DMS114 treated with DMSO at 0.1 percent for 48 hours (cell line): ENCODE data around the gene DIP2C.

ENCODE experiments used
- DNase-seq: peaks from one replicate; lab custom pipeline; 2025; ENCODE audit not compliant: unreplicated experiment; lab: John Stamatoyannopoulos, UW

Gene DIP2C, protein sequence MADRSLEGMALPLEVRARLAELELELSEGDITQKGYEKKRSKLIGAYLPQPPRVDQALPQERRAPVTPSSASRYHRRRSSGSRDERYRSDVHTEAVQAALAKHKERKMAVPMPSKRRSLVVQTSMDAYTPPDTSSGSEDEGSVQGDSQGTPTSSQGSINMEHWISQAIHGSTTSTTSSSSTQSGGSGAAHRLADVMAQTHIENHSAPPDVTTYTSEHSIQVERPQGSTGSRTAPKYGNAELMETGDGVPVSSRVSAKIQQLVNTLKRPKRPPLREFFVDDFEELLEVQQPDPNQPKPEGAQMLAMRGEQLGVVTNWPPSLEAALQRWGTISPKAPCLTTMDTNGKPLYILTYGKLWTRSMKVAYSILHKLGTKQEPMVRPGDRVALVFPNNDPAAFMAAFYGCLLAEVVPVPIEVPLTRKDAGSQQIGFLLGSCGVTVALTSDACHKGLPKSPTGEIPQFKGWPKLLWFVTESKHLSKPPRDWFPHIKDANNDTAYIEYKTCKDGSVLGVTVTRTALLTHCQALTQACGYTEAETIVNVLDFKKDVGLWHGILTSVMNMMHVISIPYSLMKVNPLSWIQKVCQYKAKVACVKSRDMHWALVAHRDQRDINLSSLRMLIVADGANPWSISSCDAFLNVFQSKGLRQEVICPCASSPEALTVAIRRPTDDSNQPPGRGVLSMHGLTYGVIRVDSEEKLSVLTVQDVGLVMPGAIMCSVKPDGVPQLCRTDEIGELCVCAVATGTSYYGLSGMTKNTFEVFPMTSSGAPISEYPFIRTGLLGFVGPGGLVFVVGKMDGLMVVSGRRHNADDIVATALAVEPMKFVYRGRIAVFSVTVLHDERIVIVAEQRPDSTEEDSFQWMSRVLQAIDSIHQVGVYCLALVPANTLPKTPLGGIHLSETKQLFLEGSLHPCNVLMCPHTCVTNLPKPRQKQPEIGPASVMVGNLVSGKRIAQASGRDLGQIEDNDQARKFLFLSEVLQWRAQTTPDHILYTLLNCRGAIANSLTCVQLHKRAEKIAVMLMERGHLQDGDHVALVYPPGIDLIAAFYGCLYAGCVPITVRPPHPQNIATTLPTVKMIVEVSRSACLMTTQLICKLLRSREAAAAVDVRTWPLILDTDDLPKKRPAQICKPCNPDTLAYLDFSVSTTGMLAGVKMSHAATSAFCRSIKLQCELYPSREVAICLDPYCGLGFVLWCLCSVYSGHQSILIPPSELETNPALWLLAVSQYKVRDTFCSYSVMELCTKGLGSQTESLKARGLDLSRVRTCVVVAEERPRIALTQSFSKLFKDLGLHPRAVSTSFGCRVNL (N-terminal part only)

DNA sequence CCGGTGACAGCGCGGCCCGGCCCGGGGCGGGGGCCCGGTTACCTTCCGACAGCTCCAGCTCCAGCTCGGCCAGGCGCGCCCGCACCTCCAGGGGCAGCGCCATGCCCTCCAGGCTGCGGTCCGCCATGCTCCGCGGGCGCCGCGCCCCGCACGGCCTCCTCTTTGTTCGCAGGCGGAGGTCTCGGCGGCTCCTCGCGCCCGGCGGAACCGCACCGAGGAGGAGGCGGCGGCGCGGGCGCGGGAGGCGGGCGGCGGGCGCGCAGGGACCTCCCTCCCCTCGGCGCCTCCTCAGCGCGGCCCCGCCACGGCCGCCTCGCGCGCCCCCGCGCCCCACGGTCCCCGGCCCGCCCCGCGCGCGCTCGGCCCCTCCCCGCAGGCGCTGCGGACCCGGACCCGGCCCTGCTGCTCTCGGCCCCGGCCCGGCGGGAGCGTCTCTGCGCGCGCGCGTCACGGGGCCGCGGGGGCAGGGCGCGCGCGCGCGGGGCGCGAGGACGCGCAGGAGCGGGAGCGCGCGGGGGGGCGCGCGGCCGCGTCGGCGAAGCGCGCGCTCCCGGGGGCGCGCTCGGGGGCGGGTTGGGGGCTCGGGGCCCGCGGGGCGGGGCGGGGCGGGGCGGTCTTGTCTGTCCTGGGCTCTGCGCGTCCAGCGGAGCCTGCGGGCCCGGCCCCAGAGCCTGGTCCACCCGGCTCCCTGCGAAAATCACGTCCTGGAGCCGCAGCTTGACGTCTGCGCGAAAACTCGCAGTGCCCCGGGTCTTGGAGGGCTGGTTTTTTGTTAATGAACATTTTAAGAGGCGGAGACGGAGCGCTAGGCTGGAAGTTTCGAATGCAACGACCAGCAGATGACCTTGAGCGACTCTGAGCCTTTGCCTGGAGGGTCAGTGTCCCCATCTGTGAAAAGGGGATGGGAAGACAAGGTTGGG, at the start of gene DIP2C:
Gene DIP2C (minus strand): TSS at position 217 of the 920 bp plus-strand sequence. CDS start 90 bp downstream, at position 127.
- DNase-seq, result no peak

DNA sequence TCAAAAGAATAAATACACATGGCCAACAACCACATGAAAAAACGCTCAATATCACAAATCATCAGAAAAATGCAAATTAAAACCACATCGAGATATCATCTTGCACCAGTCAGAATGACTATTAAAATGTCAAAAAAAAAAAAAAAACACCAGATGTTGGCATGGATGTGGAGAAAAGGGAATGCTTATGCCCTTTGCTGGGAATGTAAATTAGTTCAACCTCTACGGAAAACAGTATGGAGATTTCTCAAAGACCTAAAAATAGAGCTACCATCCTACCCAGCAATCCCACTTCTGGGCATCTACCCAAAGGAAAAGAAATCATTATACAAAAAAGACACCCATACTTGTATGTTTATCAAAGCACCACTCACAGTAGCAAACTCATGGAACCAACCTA, 45.0 kb upstream of the DIP2C start:
- DNase-seq, result no peak

DNA sequence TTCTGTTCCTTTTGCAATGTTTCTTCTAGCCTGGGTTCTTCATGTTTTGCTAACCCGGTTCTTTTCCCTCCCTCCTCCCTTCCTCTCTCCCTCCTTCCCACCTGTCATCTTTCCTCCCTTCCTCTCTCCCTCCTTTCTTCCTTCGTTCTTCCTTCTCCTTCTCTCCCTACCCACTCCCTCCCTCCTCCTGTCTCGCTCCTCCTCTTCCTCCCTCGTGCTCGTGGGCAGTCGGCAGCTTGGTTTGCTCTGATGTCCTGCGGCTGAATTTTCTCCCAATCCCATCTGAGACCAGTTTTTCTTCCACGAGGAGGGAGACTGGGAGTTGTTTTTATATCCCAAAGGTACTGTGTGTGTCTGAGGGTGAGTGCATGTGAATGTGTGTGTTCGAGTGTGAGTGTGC, 43.6 kb upstream of the DIP2C start:
- no peak for DNase-seq

DNA sequence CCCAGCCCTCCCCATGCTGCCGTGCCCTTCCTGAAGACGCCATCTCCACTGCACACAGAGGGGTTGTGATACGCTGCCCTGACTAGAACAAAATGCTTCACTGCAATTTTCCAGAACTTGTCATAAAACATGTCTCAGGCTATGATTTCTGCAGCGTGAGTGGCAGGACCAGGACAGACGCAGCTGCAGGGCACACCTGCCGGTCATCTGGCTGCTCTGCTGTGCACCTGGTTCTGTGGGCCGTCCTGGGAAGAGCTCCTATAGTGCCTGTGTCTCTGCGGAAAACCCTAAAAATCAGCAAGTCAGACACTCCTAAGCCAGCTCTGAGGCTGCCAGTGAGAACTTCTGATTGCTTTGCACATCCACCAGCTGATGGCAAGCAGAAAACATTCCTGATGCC, 39.7 kb upstream of the DIP2C start:
- DNase-seq, result no peak

DNA sequence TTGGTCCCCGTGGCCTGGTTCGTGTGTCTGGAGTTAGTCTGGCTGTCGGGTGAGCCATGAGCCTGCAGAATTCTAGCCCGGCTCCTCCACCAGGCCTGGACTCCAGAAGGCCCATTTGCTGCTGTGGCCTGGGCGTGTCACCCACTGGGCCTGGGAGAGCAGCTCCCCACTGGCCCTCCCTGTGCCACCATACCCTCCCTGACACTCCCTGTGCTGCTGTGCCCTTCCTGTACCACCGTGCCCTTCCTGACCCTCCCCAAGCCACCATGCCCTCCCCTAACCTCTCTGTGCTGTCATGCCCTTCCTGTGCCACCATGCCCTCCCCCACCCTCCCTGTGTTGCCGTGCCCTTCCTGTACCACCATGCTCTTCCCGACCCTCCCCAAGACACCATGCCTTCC, 39.1 kb upstream of the DIP2C start:
- DNase-seq, result no peak

DNA sequence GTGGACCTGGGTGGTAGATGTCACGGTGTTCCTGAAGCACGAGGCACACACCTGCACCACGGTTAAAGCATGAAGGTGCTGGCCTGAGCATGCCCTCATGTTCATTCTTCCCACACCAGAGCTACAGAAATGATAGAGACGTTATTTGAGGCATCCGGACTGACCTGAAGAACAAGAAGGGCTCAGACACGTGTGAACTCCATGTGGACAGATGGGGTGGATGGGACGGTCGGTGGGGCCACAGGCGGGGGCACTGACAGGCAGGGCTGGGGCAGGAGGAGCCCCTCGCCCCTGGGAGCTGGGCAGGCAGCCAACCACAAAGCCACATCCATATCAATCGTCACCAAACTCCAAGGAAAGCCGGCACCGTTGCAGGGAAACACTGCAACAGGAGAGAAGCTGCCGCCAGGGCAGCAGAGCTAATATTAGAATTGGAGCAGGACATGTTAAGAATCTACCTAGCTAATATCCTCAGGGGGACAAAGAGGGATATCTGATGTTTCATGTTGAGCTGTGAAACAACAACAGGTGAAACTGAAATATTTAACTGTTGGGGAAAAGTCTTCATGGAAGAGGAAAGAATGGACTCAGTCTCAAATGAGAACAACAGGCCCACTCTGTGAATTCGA, 37.8 kb upstream of the DIP2C start:
- no peak for DNase-seq

DNA sequence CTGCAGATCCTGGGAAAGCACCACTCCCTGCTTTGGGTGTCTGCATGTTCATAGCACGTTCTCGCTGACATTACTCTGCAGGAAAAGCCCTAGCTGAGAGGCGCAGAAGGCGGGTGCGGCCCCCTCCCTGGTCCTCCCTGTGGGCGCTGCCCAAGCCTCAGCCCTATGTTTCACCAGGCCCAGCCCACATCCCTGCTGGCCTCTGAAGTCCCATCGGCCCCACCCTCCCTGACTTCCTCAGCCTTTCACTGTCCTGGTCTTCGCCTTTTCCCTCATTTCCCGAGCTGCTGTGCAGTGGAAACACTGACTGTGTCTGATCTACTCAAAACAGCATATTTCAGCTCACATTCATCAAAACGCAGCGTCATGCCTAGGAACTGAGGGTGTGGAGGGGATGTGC, 36.3 kb upstream of the DIP2C start:
- no peak for DNase-seq

DNA sequence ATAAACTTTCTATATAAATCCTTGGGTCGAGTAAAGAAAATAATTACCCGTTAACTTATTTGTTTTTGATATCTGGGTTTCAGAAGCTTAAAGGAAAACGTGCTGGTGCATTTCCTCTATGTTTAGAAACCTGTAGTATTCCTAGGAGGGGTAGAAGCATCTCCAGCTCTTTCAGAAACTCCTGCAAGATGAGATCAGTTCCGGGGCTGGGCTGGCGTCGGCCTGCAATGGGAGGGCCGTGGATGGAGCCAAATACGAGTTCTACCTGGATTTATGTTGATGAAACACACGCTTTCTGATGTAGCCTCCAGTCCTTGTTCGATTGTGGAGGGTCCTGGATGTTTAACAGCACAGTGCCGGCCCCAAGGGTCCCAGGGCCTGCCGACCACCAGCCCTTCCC, 35.8 kb upstream of the DIP2C start:
- no peak for DNase-seq

DNA sequence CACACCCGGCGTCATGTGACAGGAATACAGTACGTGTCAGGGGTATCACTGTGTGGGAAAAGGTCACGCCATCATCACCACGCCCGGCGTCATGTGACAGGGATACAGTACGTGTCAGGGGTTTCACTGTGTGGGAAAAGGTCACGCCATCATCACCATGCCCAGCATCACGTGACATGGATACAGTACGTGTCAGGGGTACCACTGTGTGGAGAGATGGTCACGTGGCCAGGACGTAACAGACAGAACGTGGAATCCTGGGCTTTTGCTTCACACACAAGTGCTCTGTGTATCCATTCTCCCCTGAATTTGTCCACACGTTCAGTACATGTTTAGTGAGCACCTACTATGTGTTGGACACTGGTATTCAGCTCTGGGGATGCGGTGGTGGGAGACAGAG, 34.5 kb upstream of the DIP2C start:
- no peak for DNase-seq

DNA sequence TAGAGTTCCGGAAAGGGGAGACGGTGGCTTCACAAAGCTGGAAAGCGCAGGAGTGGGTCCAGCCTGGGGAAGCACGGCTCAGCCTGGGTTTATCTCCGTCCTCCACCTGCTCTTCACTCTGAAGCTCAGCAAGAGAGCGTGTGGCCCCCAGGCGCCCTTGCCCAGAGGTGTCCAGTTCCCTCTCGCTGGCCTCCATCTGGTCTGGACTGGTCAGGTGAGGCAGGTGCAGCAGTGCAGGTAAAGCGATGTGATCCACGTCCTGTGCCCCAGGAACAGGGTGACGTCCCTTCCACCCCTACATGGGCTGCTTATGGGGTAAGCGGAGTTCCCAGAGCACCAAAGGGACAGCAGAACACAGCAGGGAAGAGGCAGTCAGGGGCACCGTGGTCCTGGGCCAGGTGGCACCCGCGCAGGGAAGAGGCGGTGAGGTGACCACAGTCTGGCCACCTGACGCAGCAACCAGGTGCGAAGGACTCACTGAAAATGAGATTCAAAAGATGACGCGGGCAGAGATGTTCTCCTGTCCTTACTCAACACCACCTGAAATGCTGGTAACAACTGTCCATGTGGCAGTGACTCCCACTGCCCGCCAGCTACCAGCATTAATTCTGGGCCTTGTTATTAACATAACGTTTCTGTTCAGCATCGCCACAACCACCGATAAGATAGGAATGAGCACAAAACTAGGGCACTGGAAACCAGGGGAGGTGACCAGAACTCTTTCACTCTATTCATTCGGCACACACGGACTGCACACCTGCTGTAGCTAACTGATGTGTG, 33.0 kb upstream of the DIP2C start:
- no peak for DNase-seq

DNA sequence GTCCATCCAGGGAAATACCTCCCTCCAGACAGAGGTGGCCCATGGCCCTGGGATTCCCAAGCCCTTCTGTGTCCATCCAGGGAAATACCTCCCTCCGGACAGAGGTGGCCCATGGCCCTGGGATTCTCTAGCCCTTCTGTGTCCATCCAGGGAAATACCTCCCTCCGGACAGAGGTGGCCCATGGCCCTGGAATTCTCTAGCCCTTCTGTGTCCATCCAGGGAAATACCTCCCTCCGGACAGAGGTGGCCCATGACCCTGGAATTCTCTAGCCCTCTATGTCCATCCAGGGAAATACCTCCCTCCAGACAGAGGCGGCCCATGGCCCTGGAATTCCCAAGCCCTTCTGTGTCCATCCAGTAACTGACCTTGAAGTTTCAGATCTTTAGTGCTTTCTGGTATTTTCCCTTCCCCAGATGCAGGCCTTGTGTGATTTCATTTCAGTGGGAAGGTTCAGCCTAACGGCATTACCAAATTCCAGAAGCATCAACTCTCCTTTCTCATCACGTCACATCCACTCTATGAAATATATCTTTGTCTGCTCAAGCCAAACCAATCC, 28.8 kb upstream of the DIP2C start:
- no peak for DNase-seq

DNA sequence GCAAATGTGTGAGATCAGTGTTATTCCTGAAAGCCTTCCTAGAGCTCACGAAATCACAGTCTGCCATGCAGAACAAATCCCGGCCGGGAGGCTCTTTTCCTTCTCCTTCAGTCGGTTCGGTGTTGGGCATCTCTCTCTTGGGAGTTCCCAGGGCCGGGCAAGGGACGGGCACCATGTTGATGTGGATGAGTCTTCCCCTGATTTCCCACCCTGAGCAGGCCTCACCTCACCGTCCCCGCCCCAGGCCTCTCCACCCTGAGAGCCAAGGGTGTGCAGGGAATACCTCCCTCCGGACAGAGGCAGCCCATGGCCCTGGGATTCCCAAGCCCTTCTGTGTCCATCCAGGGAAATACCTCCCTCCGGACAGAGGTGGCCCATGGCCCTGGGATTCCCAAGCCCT, 28.0 kb upstream of the DIP2C start:
- no peak for DNase-seq

DNA sequence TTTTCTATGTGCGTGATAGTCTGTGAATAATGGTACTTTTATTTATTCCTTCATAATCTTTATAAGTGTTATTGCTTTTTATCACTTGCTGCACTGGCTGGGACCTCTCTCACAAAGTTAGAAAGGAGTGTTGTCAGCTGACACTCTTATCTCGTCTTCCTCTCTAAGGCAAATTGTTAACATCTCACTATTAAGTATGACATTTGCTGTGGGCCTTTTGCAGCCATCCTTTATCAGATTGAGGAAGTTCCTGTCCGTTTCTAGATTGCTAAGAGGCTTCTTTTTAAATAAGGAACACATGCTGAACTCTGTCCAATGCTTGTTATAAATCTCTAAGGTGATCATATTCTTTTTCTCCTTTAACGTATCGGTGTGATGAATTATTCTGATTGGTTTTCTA, 27.4 kb upstream of the DIP2C start:
- no peak for DNase-seq

DNA sequence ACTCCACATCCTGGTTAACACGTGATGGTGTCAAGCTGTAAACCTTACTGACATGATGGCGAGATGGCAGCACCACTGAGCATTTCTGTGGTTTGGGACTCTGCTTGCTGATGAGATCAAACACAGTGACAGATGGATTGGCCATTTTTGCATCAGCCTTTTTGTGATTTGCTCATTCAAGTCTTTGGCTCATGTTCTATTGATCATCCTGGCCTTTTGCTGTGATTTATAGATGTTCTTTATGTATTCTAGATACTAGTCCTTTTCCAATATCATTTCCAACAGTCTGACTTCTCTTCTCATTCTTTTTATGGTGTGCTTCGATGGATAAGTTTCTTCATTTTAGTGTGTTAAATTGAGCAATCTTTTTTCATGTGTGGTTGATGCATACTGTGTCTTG, 24.7 kb upstream of the DIP2C start:
- DNase-seq, result no peak

DNA sequence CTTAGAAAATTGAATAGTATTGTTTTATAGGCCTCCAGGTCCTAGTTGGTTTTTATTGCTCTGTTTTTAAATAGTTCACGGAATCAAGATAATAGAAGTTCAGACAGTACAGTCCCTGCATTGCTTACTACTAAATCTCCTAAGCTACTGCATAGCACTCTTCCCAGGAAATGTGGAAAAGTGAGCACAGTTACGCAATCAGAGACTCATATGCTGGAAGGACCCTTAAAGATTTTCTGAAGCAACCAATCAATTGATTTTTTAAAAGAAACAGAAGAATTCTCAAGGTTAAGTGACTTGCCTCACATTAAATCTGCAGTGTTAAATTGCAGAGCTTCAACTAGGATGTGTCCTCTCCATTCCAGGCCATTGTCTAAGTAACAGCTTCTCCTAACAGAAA, 23.1 kb upstream of the DIP2C start:
- DNase-seq, result no peak

DNA sequence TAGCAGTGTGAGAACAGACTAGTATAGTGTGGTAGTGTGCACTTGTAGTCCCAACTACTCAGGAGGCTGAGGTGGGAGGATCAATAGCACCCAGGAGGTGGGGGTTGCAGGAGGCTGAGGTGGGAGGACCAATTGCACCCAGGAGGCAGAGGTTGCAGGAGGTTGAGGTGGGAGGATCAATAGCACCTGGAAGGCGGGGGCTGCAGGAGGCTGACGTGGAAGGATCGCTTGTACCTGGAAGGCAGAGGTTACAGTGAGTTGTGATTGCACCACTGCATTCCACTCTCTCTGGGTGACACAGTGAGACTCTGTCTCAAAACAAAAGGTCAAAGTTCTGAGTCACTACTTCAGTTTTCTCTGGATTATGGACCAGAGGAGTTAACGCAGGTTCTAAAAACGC, 22.6 kb upstream of the DIP2C start:
- no peak for DNase-seq

DNA sequence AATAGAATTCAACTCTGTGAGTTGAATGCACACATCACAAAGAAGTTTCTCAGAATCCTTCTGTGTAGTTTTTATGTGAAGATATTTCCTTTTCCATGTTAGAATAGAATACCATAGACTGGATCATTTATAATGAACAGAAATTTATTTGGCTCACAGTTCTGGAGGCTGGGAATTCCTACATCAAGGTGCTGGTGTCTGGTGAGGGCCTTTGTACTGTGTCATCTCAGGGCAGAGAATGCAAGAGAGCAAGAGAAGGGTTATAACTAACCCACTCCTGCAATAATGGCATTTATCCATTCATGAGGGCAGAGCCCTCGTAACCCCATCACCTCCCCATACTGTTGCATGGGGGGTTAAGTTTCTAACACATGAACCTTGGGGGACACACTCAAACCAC, 18.4 kb upstream of the DIP2C start:
- no peak for DNase-seq

DNA sequence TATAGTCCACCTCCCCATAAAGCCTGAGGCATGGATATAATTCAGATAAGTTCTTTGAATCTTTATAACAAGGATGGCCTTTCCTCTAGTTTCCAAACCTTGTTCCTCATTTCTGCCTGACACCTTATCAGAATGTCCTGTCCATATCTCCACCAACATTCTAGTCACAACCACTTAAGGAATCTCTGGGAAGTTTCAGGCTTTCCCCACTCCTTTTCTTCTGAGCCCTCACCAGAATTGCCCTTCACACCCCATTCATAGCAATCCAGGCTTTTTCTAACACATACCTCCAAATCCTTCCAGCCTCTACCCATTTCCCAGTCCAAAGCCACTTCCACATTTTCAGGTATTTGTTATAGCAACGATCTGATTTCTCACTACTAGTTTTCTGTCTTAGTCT, 18.0 kb upstream of the DIP2C start:
- DNase-seq, result no peak

DNA sequence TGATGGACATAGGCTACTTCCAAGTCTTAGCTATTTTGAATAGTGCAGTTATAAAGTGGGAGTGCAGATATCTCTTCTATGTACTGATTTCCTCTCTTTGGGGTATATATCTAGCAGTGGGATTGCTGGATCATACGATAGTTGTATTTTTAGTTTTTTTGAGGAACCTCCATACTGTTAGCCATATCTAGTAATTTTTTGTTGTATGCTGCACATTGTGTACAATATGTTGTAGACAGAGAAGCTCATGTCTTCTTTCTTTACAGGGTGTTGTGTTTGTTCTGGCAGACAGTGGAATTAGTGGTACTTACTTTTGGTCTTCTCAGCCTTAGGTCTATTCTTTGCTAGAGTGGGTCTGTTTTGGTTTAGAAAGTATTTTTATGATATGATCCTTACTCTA, 13.7 kb upstream of the DIP2C start:
- no peak for DNase-seq
